Measurements from ENCODE around the gene CARD9.

CARD9 gene

GRCh38 chr9:136318776-136319241 is 54.7 kb downstream of the CARD9 start:
- Histone ChIP-seq H4K20me1 (ENCODE audit: insufficient read depth) (no peaks in the 10 kb centered on the region), H3K27ac (no peak overlapping the region), H3K4me3 (IDR thresholded peaks at IDR 0.05; ENCODE audit: insufficient read depth, low read depth, low read length) (no peak overlapping the region), H3K79me2 (ENCODE audit: insufficient read depth, low read depth) (no peaks in the 10 kb centered on the region), H3K4me2 (no peak overlapping the region), H3K36me3 (ENCODE audit: insufficient read depth) (no peaks in the 10 kb centered on the region), H3K9ac (no peak overlapping the region), H3K27me3 (ENCODE audit: insufficient read depth, low read depth) (peaks cover 97% of the 10 kb centered on the region), H3K4me1 (ENCODE audit: low read depth, poor library complexity, severe bottlenecking) (no peaks in the 10 kb centered on the region), H2AFZ (ENCODE audit: low read depth) (no peak overlapping the region)
- no peak for TF ChIP-seq CTCF (conservative IDR thresholded peaks at IDR 0.05; ENCODE audit: low read depth, low read length)

DNA sequence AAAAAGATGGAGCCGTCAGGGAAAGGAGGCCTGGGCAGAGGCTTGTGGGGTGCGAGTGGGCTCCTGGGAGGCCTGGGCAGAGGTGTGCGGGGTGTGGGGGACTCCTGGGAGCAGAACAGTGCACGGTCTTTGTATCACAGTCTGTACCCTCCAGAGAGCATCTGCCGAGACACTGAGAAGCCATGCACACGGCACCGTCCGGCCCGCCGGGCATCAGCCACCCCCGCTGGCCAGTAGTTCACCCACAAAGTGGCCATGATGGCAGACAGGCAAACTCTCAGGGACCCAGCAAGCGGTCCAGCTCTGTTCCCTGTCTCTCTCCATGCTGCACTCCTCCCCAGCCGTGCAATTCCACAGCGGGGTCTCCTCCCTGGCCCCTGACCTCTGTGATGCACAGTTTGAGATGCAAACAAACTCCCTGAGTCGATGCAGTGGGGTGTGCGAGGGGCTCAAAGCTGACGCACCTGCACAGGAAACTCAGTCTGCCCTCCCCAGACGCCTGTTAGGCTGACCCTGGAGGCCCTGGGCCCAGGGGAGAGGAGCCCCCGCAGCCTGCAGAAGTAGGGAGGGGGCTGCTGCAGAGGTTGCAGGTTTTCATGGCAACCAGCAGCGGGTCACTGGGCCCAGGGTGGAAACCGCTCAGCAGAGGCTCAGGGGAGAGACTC is 55.2 kb downstream of the CARD9 start:
- no peaks in the 10 kb centered on the region for H3K4me1 ChIP-seq (ENCODE audit: low read depth, poor library complexity, severe bottlenecking)
- H3K27me3 ChIP-seq (ENCODE audit: insufficient read depth, low read depth), result peaks cover 97% of the 10 kb centered on the region
- no peak overlapping the region for H3K4me2 ChIP-seq
- no peaks in the 10 kb centered on the region for H3K79me2 ChIP-seq (ENCODE audit: insufficient read depth, low read depth)
- H3K36me3 ChIP-seq (ENCODE audit: insufficient read depth), result no peaks in the 10 kb centered on the region
- no peak overlapping the region for H2AFZ ChIP-seq (ENCODE audit: low read depth)
- no peak for TF ChIP-seq CTCF (conservative IDR thresholded peaks at IDR 0.05; ENCODE audit: low read depth, low read length)
- H3K27ac ChIP-seq, result no peak overlapping the region
- no peaks in the 10 kb centered on the region for H4K20me1 ChIP-seq (ENCODE audit: insufficient read depth)
- no peak overlapping the region for H3K4me3 ChIP-seq (IDR thresholded peaks at IDR 0.05; ENCODE audit: insufficient read depth, low read depth, low read length)
- H3K9ac ChIP-seq, result no peak overlapping the region

- Histone ChIP-seq H3K36me3 (ENCODE audit: insufficient read depth) (no peaks in the 10 kb centered on the region), H2AFZ (ENCODE audit: low read depth) (no peak overlapping the region), H3K27me3 (ENCODE audit: insufficient read depth, low read depth) (peaks cover 96% of the 10 kb centered on the region), H4K20me1 (ENCODE audit: insufficient read depth) (no peaks in the 10 kb centered on the region), H3K4me2 (no peak overlapping the region), H3K4me1 (ENCODE audit: low read depth, poor library complexity, severe bottlenecking) (no peaks in the 10 kb centered on the region), H3K27ac (no peak overlapping the region), H3K79me2 (ENCODE audit: insufficient read depth, low read depth) (no peaks in the 10 kb centered on the region), H3K9ac (no peak overlapping the region), H3K4me3 (IDR thresholded peaks at IDR 0.05; ENCODE audit: insufficient read depth, low read depth, low read length) (no peak overlapping the region)
- no peak for TF ChIP-seq CTCF (conservative IDR thresholded peaks at IDR 0.05; ENCODE audit: low read depth, low read length)
Observed at GRCh38 chr9:136317695-136318094, 55.8 kb downstream of the CARD9 start.

GRCh38 chr9:136316896-136317676 is 56.4 kb downstream of the CARD9 start:
- no peak for TF ChIP-seq CTCF (conservative IDR thresholded peaks at IDR 0.05; ENCODE audit: low read depth, low read length)
- Histone ChIP-seq H3K4me2 (no peak overlapping the region), H2AFZ (ENCODE audit: low read depth) (no peak overlapping the region), H4K20me1 (ENCODE audit: insufficient read depth) (no peaks in the 10 kb centered on the region), H3K27me3 (ENCODE audit: insufficient read depth, low read depth) (peaks cover 95% of the 10 kb centered on the region), H3K9ac (no peak overlapping the region), H3K27ac (no peak overlapping the region), H3K4me1 (ENCODE audit: low read depth, poor library complexity, severe bottlenecking) (no peaks in the 10 kb centered on the region), H3K36me3 (ENCODE audit: insufficient read depth) (no peaks in the 10 kb centered on the region), H3K4me3 (IDR thresholded peaks at IDR 0.05; ENCODE audit: insufficient read depth, low read depth, low read length) (no peak overlapping the region), H3K79me2 (ENCODE audit: insufficient read depth, low read depth) (no peaks in the 10 kb centered on the region)

Data from KMS-11 (cell line).